Central memory CD8-positive, alpha-beta T cell (primary cell): ENCODE results near the gene POLDIP3.
"Not testable (repeated sequence)": the region's sequence is repeated elsewhere in the genome, so short reads cannot be mapped to it uniquely, and the experiment has no call there.

Experiments used
- ATAC-seq: fragments of 150-1000 bp; cut with Tn5 transposase; replicated peaks from 2 replicates; pipeline ENCODE4 v1.10.0; 2022; ENCODE audit warnings: mild to moderate bottlenecking, moderate FRiP score, moderate number of reproducible peaks; ENCODE audit not compliant: poor library complexity, severe bottlenecking; ENCODE audit errors: extremely low read depth
- DNase-seq, 2 donors: peaks; one replicate each; pipeline ENCODE4 v3.0.0; 2021; ENCODE audit warnings: low spot score in 2 of 2
- H3K27ac Mint-ChIP-seq: one replicate; pipeline ENCODE4 v1.8.0; 2022; ENCODE audit warnings: low read depth, mild to moderate bottlenecking, moderate library complexity, mixed read lengths
- H3K27me3 Mint-ChIP-seq: one replicate; pipeline ENCODE4 v1.8.0; 2022; ENCODE audit warnings: mixed read lengths
- H3K36me3 Mint-ChIP-seq: one replicate; pipeline ENCODE4 v1.8.0; 2022; ENCODE audit warnings: mild to moderate bottlenecking, moderate library complexity, mixed read lengths; ENCODE audit not compliant: insufficient read depth
- H3K4me1 Mint-ChIP-seq: one replicate; pipeline ENCODE4 v1.8.0; 2022; ENCODE audit warnings: mixed read lengths
- H3K4me3 Mint-ChIP-seq: one replicate; pipeline ENCODE4 v1.8.0; 2022; ENCODE audit warnings: mild to moderate bottlenecking, moderate library complexity, mixed read lengths
- H3K9me3 Mint-ChIP-seq: one replicate; pipeline ENCODE4 v1.8.0; 2022; ENCODE audit warnings: mixed read lengths

The POLDIP3 gene

DNA sequence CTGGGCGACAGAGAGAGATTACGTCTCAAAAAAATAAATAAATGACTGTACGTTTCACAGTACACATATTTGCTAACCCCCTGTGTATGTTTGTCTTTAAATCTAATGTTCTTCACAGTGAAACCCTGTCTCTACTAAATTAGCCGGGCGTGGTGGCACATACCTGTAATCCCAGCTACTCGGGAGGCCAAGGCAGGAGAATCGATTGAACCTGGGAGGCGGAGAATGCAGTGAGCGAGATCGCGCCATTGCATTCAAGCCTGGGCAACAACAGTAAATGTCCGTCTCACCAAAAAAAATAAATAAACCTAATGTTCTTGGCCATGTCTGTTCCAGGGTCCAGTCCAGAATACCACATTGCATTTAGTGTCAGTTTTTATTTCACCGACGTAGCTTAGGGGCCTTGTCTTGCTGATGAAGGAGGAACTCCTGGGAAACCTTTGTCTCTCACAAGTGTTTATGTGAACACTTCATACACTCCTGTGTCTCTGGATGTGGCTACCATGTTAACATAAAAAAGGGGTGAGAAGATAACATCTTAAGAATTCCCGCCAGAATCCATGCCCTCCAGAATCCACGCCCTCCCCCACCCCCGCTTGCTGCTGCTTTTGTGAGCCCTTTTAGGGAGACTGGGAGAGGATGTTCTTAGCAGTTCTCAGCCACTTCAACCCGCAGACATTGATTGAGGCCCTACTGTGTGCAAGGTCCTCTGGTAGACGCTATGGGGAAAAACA, 65.9 kb downstream of the POLDIP3 start:
- ATAC-seq (no peak), DNase-seq (no peak)
- Mint-ChIP-seq H3K27ac (peak overlapping the region; percentile 11), H3K27me3 (no peaks in the 10 kb centered on the region), H3K4me1 (peaks cover 21% of the 10 kb centered on the region), H3K4me3 (no peak overlapping the region), H3K9me3 (no peaks in the 10 kb centered on the region), H3K36me3 (peaks cover under 1% of the 10 kb centered on the region)

DNA sequence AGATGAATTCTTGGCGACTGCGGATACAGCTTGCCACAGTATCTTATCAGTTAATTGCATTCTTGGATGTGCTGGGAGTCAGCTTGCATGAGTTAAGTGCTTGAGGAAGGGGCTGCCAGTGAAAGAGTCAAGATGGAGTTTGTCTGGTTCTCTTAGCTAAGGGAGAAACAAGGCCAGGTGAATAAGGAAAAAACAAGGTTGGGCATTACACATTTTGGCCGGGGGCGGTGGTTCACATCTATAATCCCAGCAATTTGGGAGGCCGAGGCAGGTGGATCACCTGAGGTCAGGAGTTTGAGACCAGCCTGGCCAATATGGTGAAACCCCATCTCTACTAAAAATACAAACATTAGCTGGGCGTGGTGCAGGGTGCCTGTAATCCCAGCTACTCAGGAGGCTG, 66.6 kb downstream of the POLDIP3 start:
- not testable (repeated sequence) for H3K4me3 Mint-ChIP-seq, ATAC-seq, H3K27ac Mint-ChIP-seq, H3K27me3 Mint-ChIP-seq, DNase-seq, H3K9me3 Mint-ChIP-seq, H3K36me3 Mint-ChIP-seq
- peaks cover 21% of the 10 kb centered on the region for H3K4me1 Mint-ChIP-seq

DNA sequence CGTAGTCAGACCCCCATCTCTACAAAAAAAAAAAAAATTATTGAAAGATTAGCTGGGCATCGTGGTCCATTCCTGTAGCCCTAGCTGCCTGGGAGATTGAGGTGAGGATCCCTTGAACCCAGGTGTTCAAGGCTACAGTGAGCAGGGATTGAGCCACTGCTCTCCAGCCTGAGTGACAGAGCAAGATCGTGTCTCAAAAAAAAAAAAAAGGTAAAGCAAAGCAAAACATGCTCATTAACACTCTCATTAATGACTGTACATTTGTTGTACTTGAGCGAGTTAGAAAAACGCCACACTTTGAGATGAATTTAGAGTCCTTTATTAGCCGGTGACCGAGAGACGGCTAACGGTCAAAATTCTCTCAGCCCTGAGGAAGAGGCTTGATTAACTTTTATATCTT, 67.1 kb downstream of the POLDIP3 start:
- Mint-ChIP-seq H3K4me1 (peaks cover 21% of the 10 kb centered on the region), H3K27me3 (no peaks in the 10 kb centered on the region), H3K27ac (no peak overlapping the region)

DNA sequence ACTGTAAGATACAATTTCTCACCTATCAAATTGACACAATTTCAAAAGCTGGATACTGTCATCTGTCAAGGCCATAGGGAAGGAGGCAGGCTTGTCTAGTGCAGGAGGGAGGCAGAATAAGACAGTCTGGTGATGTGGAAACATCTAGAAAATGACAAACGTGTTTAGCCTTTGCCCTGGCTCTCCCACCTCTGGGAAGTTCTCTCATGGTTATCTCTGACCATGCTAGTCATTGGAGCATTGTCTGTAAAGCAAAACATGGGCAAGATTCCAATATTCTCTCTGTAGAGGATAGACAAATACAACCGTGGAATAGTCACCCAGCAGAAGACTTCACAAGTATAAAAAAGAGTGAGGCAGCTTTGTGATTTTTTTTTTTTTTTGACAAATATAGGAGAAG, 70.0 kb downstream of the POLDIP3 start:
- Mint-ChIP-seq H3K27ac (no peak overlapping the region), H3K4me3 (no peak overlapping the region), H3K36me3 (no peaks in the 10 kb centered on the region), H3K9me3 (no peaks in the 10 kb centered on the region), H3K4me1 (peaks cover 6% of the 10 kb centered on the region), H3K27me3 (no peaks in the 10 kb centered on the region)
- DNase-seq (no peak), ATAC-seq (no peak)

More for the DNA sequence above, 67.1 kb downstream of the POLDIP3 start:
- H3K9me3 Mint-ChIP-seq = no peaks in the 10 kb centered on the region
- no peak for DNase-seq
- ATAC-seq = no peak
- no peaks in the 10 kb centered on the region for H3K36me3 Mint-ChIP-seq
- no peak overlapping the region for H3K4me3 Mint-ChIP-seq

GRCh38 chr22:42539236-42539771, 75.4 kb downstream of the POLDIP3 start:
- peak; percentile 56 for ATAC-seq
- not testable (repeated sequence) for H3K27ac Mint-ChIP-seq, H3K4me3 Mint-ChIP-seq, DNase-seq, H3K9me3 Mint-ChIP-seq, H3K4me1 Mint-ChIP-seq, H3K36me3 Mint-ChIP-seq, H3K27me3 Mint-ChIP-seq

- not testable (repeated sequence) for H3K9me3 Mint-ChIP-seq, H3K4me1 Mint-ChIP-seq, ATAC-seq, H3K27ac Mint-ChIP-seq, H3K36me3 Mint-ChIP-seq, H3K27me3 Mint-ChIP-seq, DNase-seq, H3K4me3 Mint-ChIP-seq
Observed at GRCh38 chr22:42537199-42537831, 77.4 kb downstream of the POLDIP3 start.

- H3K9me3 Mint-ChIP-seq, ATAC-seq, H3K27me3 Mint-ChIP-seq, H3K4me1 Mint-ChIP-seq, H3K27ac Mint-ChIP-seq, H3K36me3 Mint-ChIP-seq, H3K4me3 Mint-ChIP-seq, DNase-seq: not testable (repeated sequence)
Observed at GRCh38 chr22:42536634-42537033, 78.0 kb downstream of the POLDIP3 start.

GRCh38 chr22:42536166-42536565, 78.5 kb downstream of the POLDIP3 start:
- H3K4me3 Mint-ChIP-seq = no peak overlapping the region
- peaks cover 9% of the 10 kb centered on the region for H3K4me1 Mint-ChIP-seq
- H3K36me3 Mint-ChIP-seq = no peaks in the 10 kb centered on the region
- no peak overlapping the region for H3K27ac Mint-ChIP-seq
- no peak for ATAC-seq
- no peaks in the 10 kb centered on the region for H3K9me3 Mint-ChIP-seq
- no peak for DNase-seq
- no peaks in the 10 kb centered on the region for H3K27me3 Mint-ChIP-seq

DNA sequence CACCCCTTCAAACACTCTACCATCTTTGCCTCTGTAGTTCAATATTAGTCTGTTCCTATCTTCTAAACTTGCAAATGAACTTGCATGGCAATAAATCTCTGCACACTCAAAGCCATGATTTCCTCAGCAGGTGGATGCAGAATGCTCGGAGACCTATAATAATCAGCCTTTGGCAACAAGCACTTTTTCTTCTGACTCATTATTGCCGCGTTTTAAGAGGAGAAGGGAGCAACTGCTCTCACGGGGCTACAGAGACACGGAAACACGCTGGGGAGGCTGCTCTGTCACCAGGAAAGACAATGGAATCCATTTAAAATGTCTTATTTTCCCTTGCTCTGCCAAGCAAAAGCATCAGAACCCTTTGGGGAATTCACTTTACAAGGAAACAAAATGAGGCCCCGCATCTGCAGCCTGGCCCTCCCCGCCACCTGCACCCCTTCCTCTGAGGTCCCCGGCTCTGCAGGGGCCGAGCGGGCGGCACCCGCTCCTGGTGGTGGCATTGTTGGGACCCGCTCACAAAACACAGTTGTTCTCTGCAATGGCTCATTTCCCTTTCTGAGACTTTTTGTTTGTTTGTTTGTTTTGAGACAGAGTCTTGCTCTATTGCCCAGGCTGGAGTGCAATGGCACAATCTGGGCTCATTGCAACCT, 79.5 kb downstream of the POLDIP3 start:
- not testable (repeated sequence) for H3K27ac Mint-ChIP-seq, H3K36me3 Mint-ChIP-seq, DNase-seq, H3K4me3 Mint-ChIP-seq, ATAC-seq, H3K9me3 Mint-ChIP-seq, H3K27me3 Mint-ChIP-seq, H3K4me1 Mint-ChIP-seq
